Upper lobe of left lung (tissue), 4 donors: ENCODE measurements around the gene KIRREL2.

Experiments used
- CTCF ChIP-seq, 6 experiments: fragments of 450-650 bp in 4 of 6; fragments of 200-600 bp in 2 of 6; sonication (generic) in 2 of 6; IDR thresholded peaks; one replicate each; pipeline ENCODE4 v1.5.1; 2016 to 2019; ENCODE audit warnings: antibody characterized with exemption in 6 of 6
- EP300 ChIP-seq, 4 donors: sonication (generic); formaldehyde crosslinking; IDR thresholded peaks; one replicate each; pipeline ENCODE4 v1.5.1; 2017; ENCODE audit warnings: antibody characterized with exemption in 4 of 4, control low read depth in 2 of 4
- POLR2AphosphoS5 ChIP-seq, 2 donors: sonication (generic); formaldehyde crosslinking; IDR thresholded peaks; one replicate each; pipeline ENCODE4 v1.5.1; 2017; ENCODE audit warnings: antibody characterized with exemption in 2 of 2

GRCh38 chr19:35908010-35908441 lies 51.3 kb downstream of the KIRREL2 start, which contains the start of gene TYROBP:
- no peak for TF ChIP-seq EP300 (IDR thresholded peaks at IDR 0.05)
- no peak for TF ChIP-seq CTCF (IDR thresholded peaks at IDR 0.05)
- TF ChIP-seq POLR2AphosphoS5 (IDR thresholded peaks at IDR 0.05), result peak; percentile 42 to 71
